Activated T-helper 17 cell treated with anti-CD3 and anti-CD28 coated beads, Interleukin-2, amount 50 U/mL, for 72 hours (primary cell): ENCODE measurements around the gene SYCE3. TPM values are rescaled to one million over a fixed set of nuclear protein-coding genes. Genes with fewer than 3 reads are reported as not detected.

ENCODE experiments used
- ATAC-seq: fragments of 150-1000 bp; cut with Tn5 transposase; replicated peaks from 2 replicates; pipeline ENCODE4 v1.10.0; 2021; ENCODE audit warnings: mild to moderate bottlenecking, moderate library complexity
- H3K27ac Mint-ChIP-seq: one replicate; pipeline ENCODE4 v1.8.0; 2022; ENCODE audit warnings: mixed read lengths
- H3K27me3 Mint-ChIP-seq: one replicate; pipeline ENCODE4 v1.8.0; 2022; ENCODE audit warnings: mixed read lengths
- H3K36me3 Mint-ChIP-seq: one replicate; pipeline ENCODE4 v1.8.0; 2022; ENCODE audit warnings: low read depth, mild to moderate bottlenecking, mixed read lengths
- H3K4me1 Mint-ChIP-seq: one replicate; pipeline ENCODE4 v1.8.0; 2022; ENCODE audit warnings: mixed read lengths
- H3K4me3 Mint-ChIP-seq: one replicate; pipeline ENCODE4 v1.8.0; 2022; ENCODE audit warnings: mild to moderate bottlenecking, mixed read lengths
- H3K9me3 Mint-ChIP-seq: one replicate; pipeline ENCODE4 v1.8.0; 2022; ENCODE audit warnings: mixed read lengths
- total RNA-seq, 2 donors: library from RNA; stranded (reverse); gene quantifications; one replicate each; pipeline ENCODE4 v1.2.3, GENCODE V29; 2022

Gene SYCE3
- total RNA-seq, 2 donors from 2014 or later: 0.65 to 2.3 TPM

DNA sequence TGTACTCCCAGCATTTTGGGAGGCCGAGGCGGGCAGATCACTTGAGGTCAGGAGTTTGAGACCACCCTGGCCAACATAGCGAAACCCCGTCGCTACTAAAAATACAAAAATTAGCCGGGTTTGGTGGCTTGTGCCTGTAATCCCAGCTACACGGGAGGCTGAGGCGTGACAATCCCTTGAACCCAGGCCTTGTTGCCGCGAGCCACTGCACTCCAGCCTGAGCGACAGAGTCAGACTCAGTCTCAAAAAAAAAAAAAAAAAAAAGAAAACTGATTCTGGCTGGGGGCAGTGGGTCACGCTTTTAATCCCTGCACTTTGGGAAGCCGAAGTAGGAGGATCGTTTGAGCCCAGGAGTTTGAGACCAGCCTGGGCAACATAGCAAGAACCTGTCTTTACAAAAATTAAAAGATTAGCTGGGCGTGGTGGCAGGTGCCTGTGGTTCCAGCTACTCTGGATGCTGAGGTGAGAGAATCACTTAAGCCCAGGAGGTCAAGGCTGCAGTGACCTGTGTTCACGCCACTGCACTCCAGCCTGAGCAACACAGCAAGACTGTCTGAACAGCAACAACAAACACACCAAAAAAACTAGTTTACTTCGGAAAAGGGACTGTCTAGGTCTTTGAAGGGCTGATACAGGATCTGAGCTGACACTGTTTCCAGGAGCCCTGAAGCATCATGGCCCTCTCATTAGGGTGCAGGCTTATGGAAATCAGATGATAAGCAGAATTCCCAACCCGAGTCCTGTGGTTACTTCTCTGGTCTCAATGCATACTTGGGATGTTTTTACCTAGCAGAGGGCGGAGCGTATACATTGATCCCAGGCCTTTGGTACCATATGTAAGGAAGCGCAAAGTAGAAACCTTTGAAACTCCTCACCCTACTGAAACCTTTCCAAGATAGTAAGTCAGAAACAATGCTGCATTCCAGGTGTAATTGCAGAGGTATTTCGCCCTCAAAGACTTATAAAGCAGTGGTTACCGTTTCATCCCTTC is 21.7 kb upstream of the SYCE3 start:
- H3K4me1 Mint-ChIP-seq: peaks cover 9% of the 10 kb centered on the region
- H3K27me3 Mint-ChIP-seq: no peaks in the 10 kb centered on the region
- no peak for ATAC-seq
- H3K9me3 Mint-ChIP-seq: no peaks in the 10 kb centered on the region
- H3K4me3 Mint-ChIP-seq: peak overlapping the region; percentile 96
- peak overlapping the region; percentile 90 for H3K27ac Mint-ChIP-seq
- H3K36me3 Mint-ChIP-seq: peaks cover 32% of the 10 kb centered on the region

DNA sequence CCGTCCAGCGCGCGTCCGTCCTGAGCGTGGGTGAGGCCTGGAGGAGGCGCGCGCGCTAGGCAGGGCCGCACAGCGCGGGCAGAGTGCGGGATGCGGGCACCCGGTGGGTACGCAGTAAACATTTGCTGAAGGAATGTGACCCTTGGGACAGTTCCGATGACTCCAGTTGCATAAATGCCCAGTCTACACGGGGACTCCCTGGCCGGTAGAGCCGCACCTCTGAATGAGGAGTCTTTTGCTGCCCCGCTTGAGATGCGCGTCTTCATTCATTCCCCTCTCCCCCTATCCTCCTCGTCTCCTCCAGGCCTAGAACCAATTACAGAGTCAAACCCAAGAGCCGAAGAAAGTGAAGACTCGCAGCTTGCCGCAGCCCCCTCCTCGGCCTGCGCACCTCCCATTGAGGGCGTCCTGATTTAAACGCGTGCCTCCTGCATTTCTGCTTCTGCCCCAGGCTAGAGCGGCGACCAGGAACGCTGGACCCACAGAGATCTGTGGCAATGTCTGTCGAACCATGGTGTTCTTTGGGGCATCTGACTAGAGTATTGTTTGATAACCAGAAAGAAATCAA is 20.7 kb upstream of the SYCE3 start:
- peaks cover 9% of the 10 kb centered on the region for H3K4me1 Mint-ChIP-seq
- ATAC-seq: peak; percentile 24
- no peaks in the 10 kb centered on the region for H3K9me3 Mint-ChIP-seq
- H3K4me3 Mint-ChIP-seq: peak overlapping the region; percentile 96
- H3K27me3 Mint-ChIP-seq: no peaks in the 10 kb centered on the region
- peak overlapping the region; percentile 90 for H3K27ac Mint-ChIP-seq
- peaks cover 34% of the 10 kb centered on the region for H3K36me3 Mint-ChIP-seq

DNA sequence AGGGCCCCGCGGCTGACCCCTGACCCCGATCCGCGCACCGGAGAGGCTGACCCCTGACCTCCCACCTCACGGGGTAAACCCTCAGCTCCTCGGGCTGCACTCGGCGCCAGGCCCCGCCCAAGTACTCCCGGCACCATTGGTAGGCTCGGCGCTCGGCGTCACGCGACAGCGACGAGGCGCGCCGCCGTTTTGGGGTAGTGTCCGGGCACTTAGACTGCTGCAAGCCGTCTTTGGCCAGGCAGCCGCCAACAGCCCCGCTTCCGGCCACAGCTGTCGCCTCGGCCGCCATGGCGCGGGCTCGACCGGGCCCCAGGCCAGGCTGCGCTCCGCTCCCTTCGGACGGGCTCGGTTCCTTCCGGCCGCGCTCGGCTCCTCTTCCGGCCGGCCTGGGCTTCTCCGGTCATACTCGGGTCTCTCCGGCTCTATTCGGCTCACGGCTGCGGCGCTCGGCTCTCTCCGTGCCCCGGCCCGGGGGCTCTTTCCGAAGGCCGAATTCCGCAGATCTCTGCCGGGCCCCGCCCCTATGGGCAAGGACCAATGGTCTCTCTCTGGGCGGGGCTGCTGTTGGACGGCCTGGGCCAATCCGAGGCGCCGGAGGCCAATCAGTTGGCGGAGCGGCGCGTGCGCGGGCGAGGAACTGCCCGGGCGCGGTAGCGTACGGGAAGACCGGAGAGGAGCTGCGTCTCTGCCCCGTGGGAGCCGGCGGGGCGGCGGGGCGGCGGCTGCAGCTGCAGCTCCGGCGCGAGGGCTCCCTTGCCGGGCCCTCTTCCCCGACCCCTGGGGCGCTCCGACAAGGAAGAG is 20.0 kb upstream of the SYCE3 start, which contains the start of gene CHKB:
TSS of gene CHKB (minus strand) at position 357 of the 801 bp plus-strand sequence. CDS start at position 289, 68 bp downstream.
- peak; percentile 97 for ATAC-seq
- Mint-ChIP-seq H3K9me3 (no peaks in the 10 kb centered on the region), H3K27ac (peak within 1 kb of the TSS; percentile 90), H3K27me3 (no peaks in the 10 kb centered on the region), H3K4me3 (peak within 1 kb of the TSS; percentile 96), H3K36me3 (peaks cover 34% of the 10 kb centered on the region), H3K4me1 (peaks cover 9% of the 10 kb centered on the region)

DNA sequence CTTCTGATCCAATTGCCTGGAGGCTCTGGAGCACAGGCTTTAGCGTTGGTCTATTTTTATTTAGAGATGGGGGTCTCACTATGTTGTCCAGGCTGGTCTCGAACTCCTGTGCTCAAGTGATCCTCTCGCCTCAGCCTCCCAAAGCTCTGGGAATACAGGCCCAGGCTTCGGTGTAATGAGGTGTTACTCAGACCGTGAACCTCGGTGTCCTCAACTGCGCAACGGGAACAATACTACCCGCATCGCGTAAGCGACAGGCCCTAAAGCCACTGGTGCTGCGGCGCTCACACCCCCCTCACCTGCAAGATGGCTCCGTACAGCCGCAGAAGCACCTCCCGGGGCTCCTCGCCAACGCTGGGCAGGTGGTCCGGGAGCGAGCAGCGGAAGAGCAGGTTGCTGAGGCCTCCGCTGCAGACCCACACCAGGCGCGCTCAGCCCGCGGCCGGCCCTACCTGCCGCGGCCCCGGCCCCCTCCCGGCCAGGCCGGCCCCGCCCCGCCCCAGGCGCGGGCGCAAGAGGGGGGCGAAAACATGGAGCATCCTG is 19.3 kb upstream of the SYCE3 start:
- Mint-ChIP-seq H3K4me1 (peaks cover 9% of the 10 kb centered on the region), H3K36me3 (peaks cover 34% of the 10 kb centered on the region), H3K9me3 (no peaks in the 10 kb centered on the region), H3K4me3 (peak overlapping the region; percentile 96), H3K27me3 (no peaks in the 10 kb centered on the region), H3K27ac (peak overlapping the region; percentile 90)
- peak; percentile 1 for ATAC-seq

DNA sequence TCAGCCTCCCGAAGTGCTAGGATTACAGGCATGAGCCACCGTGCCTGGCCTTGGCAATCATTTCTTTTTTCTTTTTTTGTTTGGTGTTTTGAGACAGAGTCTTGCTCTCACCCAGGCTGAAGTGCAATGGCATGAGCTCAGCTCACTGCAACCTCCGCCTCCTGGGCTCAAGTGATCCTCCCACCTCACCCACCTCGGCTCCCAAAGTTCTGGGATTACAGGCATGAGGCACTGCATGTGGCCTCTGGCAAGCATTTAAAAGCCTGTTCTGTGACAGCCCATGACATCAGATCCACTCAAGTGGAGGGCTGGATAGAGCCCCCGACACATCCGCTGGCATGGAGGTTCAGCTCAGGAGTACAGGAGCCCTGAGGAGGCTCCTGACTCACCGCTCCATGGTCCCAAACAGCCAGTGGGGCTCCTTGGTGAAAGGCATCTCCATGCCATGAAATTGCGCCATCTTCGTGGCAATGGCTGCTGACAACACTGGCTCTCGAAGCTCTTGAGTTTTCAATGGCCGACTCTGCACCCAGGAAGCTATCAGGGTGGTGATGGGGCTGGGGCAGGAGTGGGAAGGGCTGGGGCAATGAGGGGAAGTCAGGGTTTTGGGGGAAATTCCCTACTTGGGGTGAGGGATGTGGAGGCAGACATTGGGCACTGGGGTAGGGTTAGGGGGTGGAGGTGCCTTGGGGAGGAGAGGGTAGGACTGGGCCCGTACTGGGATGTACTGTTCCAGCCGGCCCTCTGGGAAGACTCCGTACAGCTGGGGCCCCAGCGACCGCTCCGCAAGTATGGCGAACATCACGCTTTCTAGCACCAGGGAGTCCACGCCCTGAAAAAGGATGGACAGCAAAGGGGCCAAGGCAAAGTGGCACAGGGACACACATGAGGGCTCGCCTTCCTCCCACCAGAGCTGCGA is 18.6 kb upstream of the SYCE3 start:
- no peaks in the 10 kb centered on the region for H3K9me3 Mint-ChIP-seq
- H3K27ac Mint-ChIP-seq: peak overlapping the region; percentile 90
- peak overlapping the region; percentile 96 for H3K4me3 Mint-ChIP-seq
- ATAC-seq: no peak
- peaks cover 9% of the 10 kb centered on the region for H3K4me1 Mint-ChIP-seq
- no peaks in the 10 kb centered on the region for H3K27me3 Mint-ChIP-seq
- peaks cover 41% of the 10 kb centered on the region for H3K36me3 Mint-ChIP-seq

DNA sequence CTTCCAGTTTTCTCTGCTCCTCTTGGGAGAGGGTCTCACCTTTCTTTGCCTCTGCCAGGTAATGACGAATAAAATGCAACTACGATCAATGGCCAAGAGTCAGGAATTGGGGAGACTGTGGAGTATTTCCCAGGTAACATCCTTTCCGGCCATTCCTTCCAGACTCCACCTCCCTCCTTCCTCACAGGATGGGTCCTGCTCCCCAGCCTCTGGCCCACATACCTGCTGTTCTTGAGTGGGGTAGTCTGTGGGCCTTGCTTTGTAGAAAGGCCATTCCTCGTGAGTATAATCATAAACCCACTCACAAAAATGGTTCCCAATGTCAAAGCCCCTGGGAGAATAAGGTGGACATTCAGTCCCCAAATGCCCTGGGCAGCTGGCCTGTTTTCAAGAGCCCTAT is 17.0 kb upstream of the SYCE3 start:
- H3K4me3 Mint-ChIP-seq: peak overlapping the region; percentile 19
- H3K36me3 Mint-ChIP-seq: peaks cover 41% of the 10 kb centered on the region
- peaks cover 9% of the 10 kb centered on the region for H3K4me1 Mint-ChIP-seq
- H3K9me3 Mint-ChIP-seq: no peaks in the 10 kb centered on the region
- no peak overlapping the region for H3K27ac Mint-ChIP-seq
- ATAC-seq: no peak
- H3K27me3 Mint-ChIP-seq: no peaks in the 10 kb centered on the region

DNA sequence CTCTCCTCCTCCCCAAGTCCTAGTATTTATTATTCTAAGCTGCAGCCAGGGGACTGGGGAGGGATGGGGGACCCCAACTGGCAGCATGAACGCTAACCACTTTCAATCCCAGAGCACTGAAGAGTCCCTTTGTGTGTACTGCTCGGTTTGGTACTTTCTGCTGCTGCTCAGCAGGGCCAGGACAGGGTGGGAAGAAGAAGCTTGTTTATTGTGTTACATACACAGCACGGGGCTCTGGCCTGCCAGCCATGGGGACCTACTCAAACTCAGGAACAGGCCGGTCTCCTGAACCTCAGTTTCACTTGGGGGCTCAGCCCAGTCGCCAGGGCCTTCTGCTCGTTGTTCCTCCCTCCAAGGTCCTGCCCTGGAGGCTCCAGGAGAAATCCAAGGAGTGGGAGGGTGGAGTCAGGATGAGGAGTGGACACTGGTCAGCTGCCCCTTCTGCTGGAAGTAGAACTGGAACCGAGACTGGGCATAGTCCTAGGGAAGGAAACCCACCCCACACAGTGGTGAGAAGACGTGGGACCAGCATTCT is 16.1 kb upstream of the SYCE3 start:
- ATAC-seq: no peak
- no peak overlapping the region for H3K4me3 Mint-ChIP-seq
- peaks cover 9% of the 10 kb centered on the region for H3K4me1 Mint-ChIP-seq
- H3K9me3 Mint-ChIP-seq: no peaks in the 10 kb centered on the region
- peaks cover 41% of the 10 kb centered on the region for H3K36me3 Mint-ChIP-seq
- no peaks in the 10 kb centered on the region for H3K27me3 Mint-ChIP-seq
- no peak overlapping the region for H3K27ac Mint-ChIP-seq

DNA sequence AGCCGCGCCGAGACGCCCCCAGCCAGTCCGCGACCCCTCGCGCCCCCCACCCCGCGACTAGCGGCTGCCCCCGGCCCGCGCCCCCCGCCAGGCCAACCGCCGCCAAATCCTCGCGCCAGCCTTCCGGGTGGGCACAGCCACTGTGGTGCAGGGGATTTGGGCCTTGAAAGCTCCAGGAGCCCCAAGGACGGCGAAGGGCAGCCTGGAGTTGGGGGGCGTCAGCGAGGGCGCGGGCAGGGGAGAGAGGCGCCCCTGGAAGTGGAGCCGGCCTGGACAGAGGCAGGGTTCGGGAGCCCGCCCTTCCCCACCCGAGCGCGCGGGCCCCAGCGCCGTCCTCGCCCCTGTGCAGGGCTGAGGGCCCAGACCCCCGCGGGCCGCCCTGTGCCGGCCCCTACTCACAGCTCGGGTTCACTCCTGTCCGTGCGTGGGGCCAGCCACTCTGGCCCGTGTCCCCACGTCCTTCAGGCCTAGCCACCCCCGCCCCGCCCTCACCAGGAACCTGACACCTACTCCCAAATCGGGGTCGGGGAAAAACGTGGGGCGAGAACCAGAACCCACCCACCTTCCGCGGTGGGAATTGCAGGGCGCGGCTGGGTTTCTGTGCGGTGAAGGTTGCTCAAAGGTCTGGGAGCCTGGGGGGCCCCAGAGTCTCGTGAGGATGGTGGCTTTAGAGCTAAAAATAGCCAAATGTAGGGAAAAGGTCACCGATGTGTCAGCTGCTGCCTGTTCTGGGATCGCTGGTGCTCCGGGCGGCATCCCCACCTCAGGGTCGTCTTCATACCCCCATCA is 15.5 kb upstream of the SYCE3 start, which contains the start of gene CPT1B:
TSS of gene CPT1B (minus strand) at position 441 of the 789 bp plus-strand sequence. CDS start 512 bp downstream, outside the sequence.
- no peak within 1 kb of the TSS for H3K27ac Mint-ChIP-seq
- peak within 1 kb of the TSS; percentile 13 for H3K4me3 Mint-ChIP-seq
- H3K4me1 Mint-ChIP-seq: peaks cover 5% of the 10 kb centered on the region
- no peak for ATAC-seq
- no peaks in the 10 kb centered on the region for H3K27me3 Mint-ChIP-seq
- no peaks in the 10 kb centered on the region for H3K9me3 Mint-ChIP-seq
- peaks cover 41% of the 10 kb centered on the region for H3K36me3 Mint-ChIP-seq

DNA sequence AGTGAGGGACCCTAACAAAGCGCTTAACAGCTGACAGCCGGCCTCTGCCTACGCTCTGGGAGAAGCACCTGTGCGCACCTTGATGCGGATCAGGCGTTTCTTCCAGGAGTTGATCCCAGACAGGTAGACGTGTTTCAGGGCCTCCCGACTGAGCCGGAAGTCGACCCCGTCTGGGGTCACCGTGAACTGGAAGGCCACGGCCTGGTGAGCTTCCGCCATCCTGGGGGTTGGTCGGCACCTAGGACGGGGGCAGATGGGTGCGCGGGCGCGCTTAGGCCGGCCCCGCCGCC is 14.9 kb upstream of the SYCE3 start:
- H3K27me3 Mint-ChIP-seq: no peaks in the 10 kb centered on the region
- H3K4me1 Mint-ChIP-seq: peaks cover 5% of the 10 kb centered on the region
- peaks cover 39% of the 10 kb centered on the region for H3K36me3 Mint-ChIP-seq
- H3K9me3 Mint-ChIP-seq: no peaks in the 10 kb centered on the region
- H3K27ac Mint-ChIP-seq: no peak overlapping the region
- peak overlapping the region; percentile 13 for H3K4me3 Mint-ChIP-seq
- no peak for ATAC-seq

DNA sequence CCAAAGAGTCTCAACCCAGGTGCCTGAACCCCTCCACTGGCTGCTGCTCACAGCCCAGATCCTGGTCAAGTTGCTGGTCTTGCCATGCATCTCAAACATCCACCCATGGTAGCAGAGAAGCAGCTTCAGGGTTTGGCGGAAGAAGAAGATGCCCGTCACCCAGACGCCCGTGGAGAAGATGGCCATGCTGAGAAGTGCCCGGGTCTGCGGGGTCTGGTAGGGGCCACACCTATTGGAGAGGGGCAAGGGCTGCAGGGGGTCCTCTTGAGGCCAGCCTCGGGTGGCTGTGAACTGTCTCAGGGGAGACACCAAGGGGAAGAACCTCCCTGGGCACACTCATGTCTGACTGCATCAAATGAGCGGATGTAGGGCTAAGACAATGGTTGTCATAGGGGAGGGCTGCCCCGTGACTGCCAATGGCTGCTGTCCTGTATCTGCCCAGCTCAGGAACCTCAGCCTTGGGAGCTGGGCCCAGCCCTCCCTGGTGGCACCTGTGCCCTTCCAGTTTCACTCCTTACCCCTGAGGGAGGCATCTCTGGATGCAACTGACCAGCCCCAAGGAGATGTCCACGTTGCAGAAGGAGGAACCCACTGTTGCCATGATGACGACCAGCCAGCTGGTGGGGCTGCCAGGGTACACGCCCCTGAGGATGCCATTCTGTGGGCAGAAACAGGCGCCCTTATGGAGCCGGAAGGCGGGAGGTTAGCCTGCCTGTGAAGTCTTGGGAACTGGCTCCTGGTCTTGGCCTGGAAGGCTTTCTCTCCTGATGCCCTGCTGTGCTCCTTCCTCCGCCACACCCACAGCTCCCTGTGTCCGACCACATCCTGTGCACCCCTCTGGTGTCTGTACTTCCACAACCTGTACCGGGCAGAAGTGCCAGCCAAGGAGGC is 14.3 kb upstream of the SYCE3 start:
- Mint-ChIP-seq H3K27ac (no peak overlapping the region), H3K4me3 (peak overlapping the region; percentile 13), H3K9me3 (no peaks in the 10 kb centered on the region), H3K36me3 (peaks cover 41% of the 10 kb centered on the region), H3K27me3 (no peaks in the 10 kb centered on the region), H3K4me1 (peaks cover 5% of the 10 kb centered on the region)
- no peak for ATAC-seq

DNA sequence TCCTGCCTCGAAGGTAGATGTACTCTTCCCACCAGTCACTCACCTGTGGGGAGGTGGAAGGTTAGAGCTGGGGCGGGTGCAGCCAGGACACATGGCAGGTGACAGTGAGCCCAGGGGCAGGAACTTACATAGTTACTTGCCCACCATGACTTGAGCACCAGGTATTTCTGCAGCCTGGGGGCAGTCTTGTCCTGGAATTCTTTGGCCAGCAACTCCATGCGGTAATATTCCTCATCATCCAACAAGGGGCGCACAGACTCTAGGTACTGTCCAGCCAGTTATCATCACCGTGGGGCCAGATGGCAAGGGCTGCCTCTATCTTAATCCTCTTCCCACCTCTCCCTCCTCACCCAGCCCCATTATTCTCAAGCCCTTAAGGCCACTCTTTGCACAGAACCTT is 13.4 kb upstream of the SYCE3 start:
- Mint-ChIP-seq H3K4me3 (no peak overlapping the region), H3K27ac (no peak overlapping the region), H3K27me3 (no peaks in the 10 kb centered on the region), H3K9me3 (no peaks in the 10 kb centered on the region), H3K4me1 (peaks cover 5% of the 10 kb centered on the region), H3K36me3 (peaks cover 31% of the 10 kb centered on the region)
- no peak for ATAC-seq

DNA sequence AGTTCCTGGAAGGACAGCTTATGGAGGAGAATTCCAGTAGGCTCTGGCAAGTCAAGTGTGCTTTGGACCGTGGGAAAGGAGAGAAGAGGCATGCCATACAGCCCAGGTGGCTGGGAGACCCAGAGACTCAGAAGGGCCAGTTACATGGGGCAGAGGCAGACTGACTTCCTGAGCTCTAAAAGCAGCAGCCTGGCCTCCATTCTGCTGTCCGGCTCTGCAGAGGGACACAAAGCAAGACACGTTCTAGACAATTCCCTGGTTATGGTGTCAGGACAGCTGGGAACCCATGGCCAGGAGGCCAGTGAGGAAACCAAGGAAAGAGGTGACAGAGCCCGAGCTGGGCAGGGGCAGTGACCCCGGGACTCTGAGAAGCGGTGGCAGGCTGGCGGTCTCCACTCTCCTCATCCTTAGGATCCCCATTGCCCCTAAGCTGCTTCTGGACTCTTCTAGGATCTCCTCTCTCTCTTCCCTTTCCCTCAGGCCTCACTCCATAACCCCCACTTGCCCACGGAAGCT is 12.8 kb upstream of the SYCE3 start:
- no peaks in the 10 kb centered on the region for H3K9me3 Mint-ChIP-seq
- H3K4me1 Mint-ChIP-seq: peaks cover 5% of the 10 kb centered on the region
- ATAC-seq: no peak
- peaks cover 29% of the 10 kb centered on the region for H3K36me3 Mint-ChIP-seq
- H3K4me3 Mint-ChIP-seq: no peak overlapping the region
- H3K27ac Mint-ChIP-seq: no peak overlapping the region
- H3K27me3 Mint-ChIP-seq: no peaks in the 10 kb centered on the region
